ENCODE measurements around the gene CCDC80.

Gene CCDC80

GRCh38 chr3:112688085-112688769 lies 47.3 kb upstream of the CCDC80 start:
- Histone ChIP-seq H3K27me3 (ENCODE audit: insufficient read depth, poor library complexity, severe bottlenecking) (no peaks in the 10 kb centered on the region), H3K4me3 (replicated peaks; ENCODE audit: insufficient read depth, low read length) (no peak overlapping the region), H3K27ac (replicated peaks) (no peak overlapping the region)
- no peak for DNase-seq (ENCODE audit: low read depth in 1 of 2, low spot score in 1 of 2)
- TF ChIP-seq REST (IDR thresholded peaks at IDR 0.05; ENCODE audit: insufficient replicate concordance, low read depth) (no peak), GABPA (IDR thresholded peaks at IDR 0.05; ENCODE audit: low read depth) (no peak), POLR2AphosphoS5 (IDR thresholded peaks at IDR 0.05; ENCODE audit: low read depth) (no peak), SPI1 (IDR thresholded peaks at IDR 0.05; ENCODE audit: borderline replicate concordance, low read depth) (no peak), CTCF (IDR thresholded peaks at IDR 0.05; ENCODE audit: insufficient read depth, low read length) (no peak)

- TF ChIP-seq REST (IDR thresholded peaks at IDR 0.05; ENCODE audit: insufficient replicate concordance, low read depth) (no peak), POLR2AphosphoS5 (IDR thresholded peaks at IDR 0.05; ENCODE audit: low read depth) (no peak), GABPA (IDR thresholded peaks at IDR 0.05; ENCODE audit: low read depth) (no peak), CTCF (IDR thresholded peaks at IDR 0.05; ENCODE audit: insufficient read depth, low read length) (no peak), SPI1 (IDR thresholded peaks at IDR 0.05; ENCODE audit: borderline replicate concordance, low read depth) (no peak)
- no peak for DNase-seq (ENCODE audit: low read depth in 1 of 2, low spot score in 1 of 2)
- H3K27me3 ChIP-seq (ENCODE audit: insufficient read depth, poor library complexity, severe bottlenecking): no peaks in the 10 kb centered on the region
- no peak overlapping the region for H3K27ac ChIP-seq (replicated peaks)
- H3K4me3 ChIP-seq (replicated peaks; ENCODE audit: insufficient read depth, low read length): no peak overlapping the region
Measured at GRCh38 chr3:112687616-112688015, 46.7 kb upstream of the CCDC80 start.

- no peak overlapping the region for H3K27ac ChIP-seq (replicated peaks)
- H3K27me3 ChIP-seq (ENCODE audit: insufficient read depth, poor library complexity, severe bottlenecking): no peaks in the 10 kb centered on the region
- no peak for DNase-seq (ENCODE audit: low read depth in 1 of 2, low spot score in 1 of 2)
- TF ChIP-seq CTCF (IDR thresholded peaks at IDR 0.05; ENCODE audit: insufficient read depth, low read length) (no peak), REST (IDR thresholded peaks at IDR 0.05; ENCODE audit: insufficient replicate concordance, low read depth) (no peak), SPI1 (IDR thresholded peaks at IDR 0.05; ENCODE audit: borderline replicate concordance, low read depth) (no peak), GABPA (IDR thresholded peaks at IDR 0.05; ENCODE audit: low read depth) (no peak), POLR2AphosphoS5 (IDR thresholded peaks at IDR 0.05; ENCODE audit: low read depth) (no peak)
- no peak overlapping the region for H3K4me3 ChIP-seq (replicated peaks; ENCODE audit: insufficient read depth, low read length)
Measured at GRCh38 chr3:112687211-112687610, 46.3 kb upstream of the CCDC80 start.

Data from HL-60 (cell line).